HG02763 (cell line): ENCODE results near the gene ANKIB1.
A peak's percentile ranks its signal among the peaks of the same experiment; 100 is the strongest.
"Not testable (repeated sequence)": the region's sequence is repeated elsewhere in the genome, so short reads cannot be mapped to it uniquely, and the experiment has no call there.

ENCODE experiments used
- ATAC-seq: cut with Tn5 transposase; IDR thresholded peaks from one replicate; pipeline ENCODE4 v1.9.1; 2021; ENCODE audit warnings: mild to moderate bottlenecking, moderate library complexity; ENCODE audit not compliant: unreplicated experiment

The ANKIB1 gene, protein sequence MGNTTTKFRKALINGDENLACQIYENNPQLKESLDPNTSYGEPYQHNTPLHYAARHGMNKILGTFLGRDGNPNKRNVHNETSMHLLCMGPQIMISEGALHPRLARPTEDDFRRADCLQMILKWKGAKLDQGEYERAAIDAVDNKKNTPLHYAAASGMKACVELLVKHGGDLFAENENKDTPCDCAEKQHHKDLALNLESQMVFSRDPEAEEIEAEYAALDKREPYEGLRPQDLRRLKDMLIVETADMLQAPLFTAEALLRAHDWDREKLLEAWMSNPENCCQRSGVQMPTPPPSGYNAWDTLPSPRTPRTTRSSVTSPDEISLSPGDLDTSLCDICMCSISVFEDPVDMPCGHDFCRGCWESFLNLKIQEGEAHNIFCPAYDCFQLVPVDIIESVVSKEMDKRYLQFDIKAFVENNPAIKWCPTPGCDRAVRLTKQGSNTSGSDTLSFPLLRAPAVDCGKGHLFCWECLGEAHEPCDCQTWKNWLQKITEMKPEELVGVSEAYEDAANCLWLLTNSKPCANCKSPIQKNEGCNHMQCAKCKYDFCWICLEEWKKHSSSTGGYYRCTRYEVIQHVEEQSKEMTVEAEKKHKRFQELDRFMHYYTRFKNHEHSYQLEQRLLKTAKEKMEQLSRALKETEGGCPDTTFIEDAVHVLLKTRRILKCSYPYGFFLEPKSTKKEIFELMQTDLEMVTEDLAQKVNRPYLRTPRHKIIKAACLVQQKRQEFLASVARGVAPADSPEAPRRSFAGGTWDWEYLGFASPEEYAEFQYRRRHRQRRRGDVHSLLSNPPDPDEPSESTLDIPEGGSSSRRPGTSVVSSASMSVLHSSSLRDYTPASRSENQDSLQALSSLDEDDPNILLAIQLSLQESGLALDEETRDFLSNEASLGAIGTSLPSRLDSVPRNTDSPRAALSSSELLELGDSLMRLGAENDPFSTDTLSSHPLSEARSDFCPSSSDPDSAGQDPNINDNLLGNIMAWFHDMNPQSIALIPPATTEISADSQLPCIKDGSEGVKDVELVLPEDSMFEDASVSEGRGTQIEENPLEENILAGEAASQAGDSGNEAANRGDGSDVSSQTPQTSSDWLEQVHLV

DNA sequence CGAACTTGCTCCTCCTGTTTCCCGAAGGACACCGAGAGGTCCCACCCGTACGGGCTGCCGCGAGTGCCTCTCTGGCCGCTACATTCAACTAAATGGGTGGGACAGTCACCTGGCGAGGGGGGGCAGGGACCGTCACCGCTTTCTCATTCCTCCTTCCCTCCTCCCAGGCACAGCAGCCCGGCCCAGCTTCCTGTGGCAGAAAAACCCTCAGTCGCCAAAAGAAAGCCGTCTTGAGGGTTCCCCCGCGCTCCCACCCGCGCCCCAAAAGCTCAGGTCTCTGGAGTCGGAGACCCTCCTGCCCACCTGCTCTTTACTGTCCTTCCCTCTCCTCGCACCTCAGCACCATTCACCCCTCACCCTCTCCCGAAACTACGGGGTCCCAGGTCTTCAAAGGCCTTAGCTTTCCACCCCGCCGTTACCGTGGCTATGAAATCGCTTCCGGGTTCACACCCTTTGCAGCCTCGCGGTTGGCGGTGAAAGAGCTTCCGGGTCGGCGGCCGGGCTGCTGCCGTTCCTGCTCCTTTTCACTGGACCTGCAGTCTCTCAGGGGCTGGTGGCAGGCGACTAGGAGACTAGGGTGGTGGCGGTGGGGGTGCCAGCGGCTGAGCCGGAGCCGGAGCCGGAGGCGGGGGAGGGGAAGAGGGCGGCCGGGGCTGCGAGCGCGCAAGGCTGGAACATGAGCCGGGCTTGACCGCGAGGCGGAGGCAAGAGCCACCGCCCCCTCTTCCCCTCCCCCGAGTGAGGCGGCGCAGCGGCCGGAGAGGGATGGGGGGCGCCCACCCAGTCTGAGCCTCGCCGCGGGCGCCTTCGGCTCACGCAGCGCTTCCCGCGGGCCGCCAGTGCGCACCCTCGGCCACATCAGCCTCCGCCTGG is at the start of gene ANKIB1, which contains the start of gene KRIT1:
Gene ANKIB1, plus strand, starts transcription at position 488 of the 873 bp plus-strand sequence. CDS start 49,005 bp downstream, outside the sequence.
Gene KRIT1, minus strand, starts transcription at position 428 of the 873 bp plus-strand sequence. CDS start 3,779 bp downstream, outside the sequence.
- ATAC-seq: peak; percentile 77

DNA sequence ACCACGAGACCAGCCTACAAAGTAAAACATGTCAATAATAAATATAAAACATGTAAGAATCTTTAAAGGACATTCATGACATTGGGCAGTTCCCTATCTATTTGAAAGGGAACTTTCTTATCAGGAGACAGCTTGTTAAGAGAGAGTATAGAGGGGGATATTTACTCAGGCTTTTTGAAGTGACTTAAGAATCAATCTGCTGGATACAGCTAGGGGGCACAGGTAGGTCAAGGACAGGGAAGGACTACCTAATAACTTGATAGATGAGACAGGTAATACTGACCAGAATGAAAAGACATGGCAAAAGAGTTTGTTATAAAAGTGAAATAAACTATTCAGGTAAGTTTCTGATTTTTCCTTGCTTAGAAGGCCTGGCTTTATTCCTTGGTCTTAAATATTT is 45.0 kb upstream of the ANKIB1 start:
- no peak for ATAC-seq

DNA sequence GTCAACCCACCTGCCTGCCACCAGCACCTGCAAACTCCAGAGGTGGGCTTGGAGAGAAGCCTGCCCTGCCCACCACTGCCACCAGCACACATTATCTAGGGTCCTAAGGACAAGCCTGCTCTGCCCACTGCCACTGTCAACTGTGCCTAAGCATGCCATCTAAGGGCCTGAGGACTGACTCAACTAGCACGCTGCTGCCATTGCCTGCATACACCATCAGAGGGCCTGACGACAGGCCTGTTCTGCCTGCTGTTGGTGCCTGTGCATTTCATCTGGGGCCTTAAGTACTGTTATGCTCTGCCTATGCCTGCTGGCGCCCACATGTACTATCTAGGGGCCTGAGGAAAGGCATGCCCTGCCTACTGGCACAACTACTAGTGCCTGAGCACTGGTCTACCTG is 39.8 kb upstream of the ANKIB1 start:
- no peak for ATAC-seq

DNA sequence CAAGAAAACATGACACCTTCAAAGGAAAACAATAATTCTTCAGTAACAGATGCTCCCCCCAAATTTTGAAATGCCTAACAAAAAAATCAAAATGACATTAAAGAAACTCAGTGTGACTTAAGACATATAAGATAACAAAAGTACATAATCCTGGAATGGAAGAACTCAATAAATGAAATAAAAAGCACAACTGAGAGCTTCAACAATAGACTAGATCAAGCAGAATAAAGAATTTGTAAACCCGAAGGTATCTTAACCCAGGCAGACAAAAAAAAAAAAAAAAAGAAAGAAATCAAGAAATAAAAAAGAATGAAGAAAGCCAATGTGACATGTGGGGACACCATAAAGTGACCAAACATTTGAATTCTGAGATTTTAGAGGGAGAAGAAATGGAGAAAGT is 39.1 kb upstream of the ANKIB1 start:
- ATAC-seq: no peak

DNA sequence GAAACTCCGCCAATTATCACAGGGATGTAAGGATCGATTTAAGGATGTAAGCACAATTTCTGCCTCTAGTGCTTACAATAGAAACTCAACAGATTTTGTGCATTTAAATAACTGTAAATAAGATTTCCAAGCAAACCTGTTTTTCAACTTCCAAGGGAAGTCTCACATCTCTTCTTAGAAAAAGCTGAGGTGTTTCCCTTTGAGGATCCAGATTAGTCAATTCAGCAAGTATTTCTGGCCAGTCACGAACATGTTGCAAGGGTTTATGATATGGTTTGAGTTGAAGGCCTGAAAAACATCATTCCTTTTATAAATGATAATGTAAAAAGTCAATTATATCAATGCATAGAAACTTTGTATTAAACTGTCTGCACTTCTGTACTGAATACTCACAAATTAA is 24.0 kb upstream of the ANKIB1 start:
- no peak for ATAC-seq

DNA sequence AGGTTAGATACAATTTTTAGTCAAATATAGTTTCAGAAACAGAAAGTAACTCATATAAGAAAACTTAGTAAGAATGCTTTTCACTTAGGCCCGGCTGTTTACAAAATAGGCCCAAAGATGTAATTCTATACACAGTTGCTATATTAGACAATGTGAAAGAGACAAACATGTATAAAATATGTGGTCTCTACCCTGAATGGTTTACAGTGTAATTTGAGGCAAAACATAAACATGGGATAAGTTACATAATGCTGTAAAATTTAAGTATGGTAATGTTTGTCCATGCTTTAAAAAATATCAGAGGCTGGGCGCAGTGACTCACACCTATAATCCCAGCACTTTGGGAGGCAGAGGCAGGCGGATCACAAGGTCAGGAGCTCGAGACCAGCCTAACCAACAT is 18.8 kb upstream of the ANKIB1 start:
- no peak for ATAC-seq

DNA sequence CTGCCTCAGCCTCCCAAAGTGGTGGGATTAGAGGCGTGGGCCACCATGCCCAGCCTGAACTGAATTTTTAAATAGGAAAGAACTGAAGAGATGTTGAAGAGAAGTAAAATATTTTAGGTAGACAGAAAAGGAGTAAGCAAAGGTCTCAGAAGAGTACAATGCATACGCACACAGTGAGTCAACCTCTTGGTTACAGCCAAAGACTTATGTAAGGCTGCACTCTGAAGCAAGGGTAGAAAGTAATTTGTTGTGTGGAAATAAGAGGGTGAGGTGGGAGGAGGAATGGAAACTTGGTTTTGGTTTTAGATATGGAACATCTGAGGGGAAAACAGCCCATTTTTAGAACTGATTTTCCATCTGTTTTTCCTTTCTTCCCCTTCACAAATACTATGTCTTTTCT is 17.7 kb upstream of the ANKIB1 start:
- ATAC-seq: no peak

DNA sequence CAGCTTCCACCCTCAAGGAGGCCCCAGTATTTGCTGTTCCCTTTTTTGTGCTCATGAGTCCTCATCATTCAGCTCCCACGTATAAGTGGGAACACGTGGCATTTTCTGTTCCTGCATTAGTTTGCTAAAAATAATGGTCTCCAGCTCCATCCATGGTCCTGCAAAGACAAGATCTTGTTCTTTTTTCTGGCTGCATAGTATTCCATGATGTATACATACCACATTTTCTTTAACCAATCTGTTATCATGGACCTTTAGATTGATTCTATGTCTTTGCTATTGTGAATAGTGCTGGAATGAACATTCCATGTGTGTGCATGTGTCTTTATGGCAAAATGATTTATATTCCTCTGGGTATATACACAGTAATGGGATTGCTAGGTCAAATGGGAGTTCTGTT is 17.0 kb upstream of the ANKIB1 start:
- no peak for ATAC-seq

DNA sequence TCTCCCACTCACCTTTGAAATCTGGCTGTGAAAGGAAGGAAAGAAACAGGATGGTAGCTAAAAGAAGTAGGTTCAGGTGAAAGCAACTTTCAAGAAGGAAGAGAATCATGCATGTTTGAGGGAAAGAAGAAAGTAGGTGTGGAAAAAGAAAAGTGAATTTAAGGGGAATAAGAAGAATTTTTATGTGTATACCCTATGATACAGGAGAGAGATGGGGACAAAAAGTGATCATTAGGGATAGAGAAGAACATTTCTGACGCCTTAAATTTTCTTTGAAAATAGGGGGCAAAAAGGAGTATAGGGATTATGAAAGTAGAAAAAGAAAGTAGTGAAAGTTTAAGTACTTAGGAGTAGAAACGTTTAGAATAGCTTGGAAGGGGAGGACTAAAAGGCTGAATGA is 15.2 kb upstream of the ANKIB1 start:
- ATAC-seq: no peak

DNA sequence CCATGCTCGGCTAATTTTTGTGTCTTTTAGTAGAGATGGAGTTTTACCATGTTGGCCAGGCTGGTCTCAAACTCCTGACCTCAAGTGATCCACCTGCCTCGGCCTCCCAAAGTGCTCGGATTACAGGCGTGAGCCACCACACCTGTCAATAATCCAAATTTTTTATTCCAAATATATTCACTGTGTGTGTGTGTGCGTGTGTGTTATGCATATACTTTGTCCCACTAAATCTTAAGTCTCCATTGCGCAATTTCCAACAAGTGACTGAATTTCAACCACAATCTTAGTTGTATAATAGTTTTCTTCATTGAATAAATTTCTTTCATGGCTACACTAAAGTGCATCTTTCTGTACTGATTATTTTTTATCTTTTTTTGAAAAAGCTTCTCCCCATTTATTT is 2.8 kb upstream of the ANKIB1 start:
- ATAC-seq: no peak

DNA sequence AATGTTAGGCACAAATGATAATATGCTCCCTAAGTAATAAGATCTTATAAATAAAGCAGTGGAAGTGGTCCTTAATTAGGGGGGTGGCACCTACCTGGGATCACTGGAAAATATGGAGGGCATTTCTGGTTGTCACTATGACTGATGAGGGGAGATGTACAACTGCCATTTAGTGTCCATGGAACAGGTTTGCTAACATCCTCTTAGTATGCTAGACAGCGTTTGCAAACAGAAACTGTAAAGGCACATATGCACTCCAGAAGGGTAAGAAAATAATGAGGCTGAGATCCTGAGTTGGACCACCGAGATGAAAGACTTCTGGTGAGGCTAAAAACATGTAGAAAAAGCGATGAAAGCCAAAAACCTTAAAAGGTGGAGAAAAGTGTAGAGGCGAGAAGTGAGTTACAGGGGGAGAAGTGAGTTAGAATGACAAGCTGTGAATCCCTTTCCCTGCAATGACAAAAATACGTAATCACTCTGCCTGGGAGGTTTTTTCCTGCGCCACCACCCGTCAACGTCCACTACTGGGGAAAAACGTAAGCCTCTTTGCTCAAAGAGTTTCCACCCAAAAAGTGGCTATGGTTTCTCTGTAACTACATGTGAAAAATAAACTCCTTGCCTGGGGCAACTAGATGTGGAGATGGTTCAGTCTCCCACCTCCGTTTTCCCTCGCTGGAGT is 827 bp upstream of the ANKIB1 start:
- no peak for ATAC-seq

DNA sequence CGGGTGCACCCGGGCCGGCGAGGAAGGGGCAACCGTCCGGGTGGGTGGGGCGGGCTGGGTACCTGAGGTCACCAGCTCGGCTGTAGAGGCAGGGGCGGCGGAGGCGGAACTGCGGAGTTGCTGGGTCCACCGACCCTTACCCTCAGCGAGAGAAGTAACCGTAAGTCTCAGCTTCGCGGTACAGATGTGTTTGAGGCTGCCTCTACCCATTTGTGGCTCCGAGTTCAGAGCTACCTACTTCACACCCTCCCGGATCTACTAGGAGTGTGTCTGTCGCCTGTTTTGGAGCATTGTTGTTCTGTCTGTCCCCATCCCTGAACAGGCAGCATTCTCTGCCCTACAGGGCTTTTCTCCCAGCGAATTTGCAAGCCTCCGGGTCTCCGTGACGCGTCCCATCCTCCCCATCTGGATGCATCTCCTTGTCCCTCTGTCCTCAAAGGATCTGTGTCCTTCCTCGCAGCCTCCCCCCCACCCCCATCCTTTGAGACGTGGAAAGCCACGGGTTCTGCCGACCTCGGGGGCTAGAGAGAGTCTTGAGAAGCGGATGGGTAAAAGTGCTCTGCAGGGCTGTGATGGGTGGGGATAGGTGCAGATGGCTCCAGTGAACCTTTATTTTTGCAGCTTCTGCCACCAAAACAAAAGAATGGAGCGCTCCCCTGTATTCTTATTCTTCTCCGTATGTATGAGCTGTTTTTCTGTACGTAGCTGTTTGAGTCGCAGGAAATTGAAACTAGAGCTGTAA is 757 bp downstream of the ANKIB1 start:
- ATAC-seq: peak; percentile 18

DNA sequence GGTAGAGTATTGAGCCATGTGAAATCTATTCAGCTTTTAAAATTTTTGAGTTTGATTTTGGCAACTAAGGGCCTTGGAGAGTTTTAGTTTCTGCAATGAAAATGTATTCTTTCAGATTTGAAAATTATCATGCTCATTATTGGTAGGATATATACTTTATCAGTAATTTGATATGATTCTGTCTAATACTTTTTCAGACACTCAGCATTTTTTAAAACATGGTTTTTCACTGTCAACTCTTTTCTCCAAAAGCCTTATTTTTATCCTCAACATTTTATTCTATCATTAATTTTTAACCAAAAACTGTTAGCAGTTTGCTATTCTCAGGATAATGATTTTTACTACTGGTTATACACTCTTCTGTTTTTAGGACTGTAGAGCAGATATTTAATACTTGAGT is 4.8 kb downstream of the ANKIB1 start:
- ATAC-seq: no peak

DNA sequence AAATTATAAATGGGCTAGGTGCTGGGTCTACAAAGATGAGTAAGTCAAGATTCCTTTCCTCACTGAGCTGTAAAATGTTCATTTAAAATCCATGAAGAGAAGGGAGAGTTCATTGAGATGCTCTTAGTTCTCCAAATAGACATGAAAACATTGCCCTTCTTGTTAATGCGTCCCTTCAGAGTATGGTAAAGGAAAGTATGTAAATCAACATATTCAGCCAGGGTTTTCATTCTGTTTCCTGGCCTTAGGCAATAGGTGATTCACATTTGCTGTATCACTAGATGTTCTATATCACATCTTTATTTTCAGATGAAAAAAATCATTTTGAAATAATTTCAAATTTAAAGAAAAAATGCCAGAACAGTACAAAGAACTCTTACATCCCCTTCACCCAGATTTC is 5.4 kb downstream of the ANKIB1 start:
- ATAC-seq: no peak

DNA sequence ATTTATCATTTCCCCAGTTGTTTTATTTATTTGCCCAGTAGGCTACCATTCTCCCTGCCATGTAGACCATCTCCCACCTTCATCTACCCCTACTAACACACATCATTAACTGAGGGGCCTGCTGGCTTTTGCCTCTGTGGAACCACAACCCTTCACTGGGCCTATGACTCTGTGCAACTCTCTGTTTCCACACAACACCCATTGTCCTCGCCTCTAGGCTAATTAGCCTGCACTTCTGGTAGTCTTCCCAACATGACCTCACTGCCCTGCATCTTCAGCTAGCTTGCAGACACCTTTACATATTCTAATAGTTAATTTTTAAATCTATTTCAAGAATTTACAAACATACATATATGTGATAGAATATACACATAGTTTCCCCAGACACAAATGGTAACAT is 7.5 kb downstream of the ANKIB1 start:
- no peak for ATAC-seq

DNA sequence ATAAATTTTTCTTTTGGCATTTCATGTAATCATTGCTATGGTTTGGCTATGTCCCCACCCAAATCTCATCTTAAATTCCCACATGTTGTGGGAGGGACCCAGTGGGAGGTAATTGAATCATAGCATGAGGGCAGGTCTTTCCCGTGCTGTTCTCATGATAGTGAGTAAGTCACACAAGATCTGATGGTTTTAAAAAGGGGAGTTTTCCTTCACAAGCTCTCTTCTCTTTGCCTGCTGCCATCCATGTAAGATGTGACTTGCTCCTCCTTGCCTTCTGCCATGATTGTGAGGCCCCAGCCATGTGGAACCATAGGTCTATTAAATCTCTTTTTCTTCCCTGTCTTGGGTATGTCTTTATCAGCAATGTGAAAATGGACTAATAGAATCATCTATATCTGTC is 9.0 kb downstream of the ANKIB1 start:
- not testable (repeated sequence) for ATAC-seq

DNA sequence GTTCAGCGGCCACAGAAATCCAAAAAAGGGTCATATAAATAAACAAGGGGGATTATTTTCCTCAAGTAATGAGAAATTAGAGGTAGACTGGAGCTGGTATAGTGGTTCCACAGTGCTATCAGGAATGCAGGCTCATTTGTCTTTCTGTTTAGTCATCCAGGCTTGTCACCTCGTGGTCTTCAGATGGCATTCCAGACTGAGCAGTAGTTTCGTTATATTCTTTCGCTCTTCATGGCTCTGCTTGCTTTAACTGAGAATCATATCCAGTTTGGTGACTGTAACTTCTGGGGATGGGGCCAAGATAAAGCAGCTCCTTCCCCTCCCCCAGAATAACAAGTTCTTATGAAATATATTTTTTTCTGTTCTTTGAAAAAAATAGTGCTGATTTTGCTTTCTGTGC is 9.5 kb downstream of the ANKIB1 start:
- no peak for ATAC-seq

DNA sequence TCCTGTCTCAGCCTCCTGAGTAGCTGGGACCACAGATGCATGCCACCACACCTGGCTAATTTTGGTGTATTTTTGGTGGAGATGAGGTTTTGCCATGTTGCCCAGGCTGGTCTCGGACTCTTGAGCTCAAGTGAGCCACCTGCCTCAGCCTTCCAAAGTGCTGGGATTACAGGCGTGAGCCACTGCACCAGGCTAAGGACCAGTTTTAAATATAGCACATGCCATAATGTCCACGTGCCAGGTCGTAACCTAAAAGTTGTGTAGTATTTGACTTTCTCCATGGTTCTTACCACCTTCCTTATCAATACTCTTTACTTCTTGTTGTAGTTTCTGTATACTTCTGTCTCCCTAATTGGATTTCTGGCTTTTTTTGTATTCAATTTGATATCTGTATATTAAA is 13.3 kb downstream of the ANKIB1 start:
- ATAC-seq: no peak

DNA sequence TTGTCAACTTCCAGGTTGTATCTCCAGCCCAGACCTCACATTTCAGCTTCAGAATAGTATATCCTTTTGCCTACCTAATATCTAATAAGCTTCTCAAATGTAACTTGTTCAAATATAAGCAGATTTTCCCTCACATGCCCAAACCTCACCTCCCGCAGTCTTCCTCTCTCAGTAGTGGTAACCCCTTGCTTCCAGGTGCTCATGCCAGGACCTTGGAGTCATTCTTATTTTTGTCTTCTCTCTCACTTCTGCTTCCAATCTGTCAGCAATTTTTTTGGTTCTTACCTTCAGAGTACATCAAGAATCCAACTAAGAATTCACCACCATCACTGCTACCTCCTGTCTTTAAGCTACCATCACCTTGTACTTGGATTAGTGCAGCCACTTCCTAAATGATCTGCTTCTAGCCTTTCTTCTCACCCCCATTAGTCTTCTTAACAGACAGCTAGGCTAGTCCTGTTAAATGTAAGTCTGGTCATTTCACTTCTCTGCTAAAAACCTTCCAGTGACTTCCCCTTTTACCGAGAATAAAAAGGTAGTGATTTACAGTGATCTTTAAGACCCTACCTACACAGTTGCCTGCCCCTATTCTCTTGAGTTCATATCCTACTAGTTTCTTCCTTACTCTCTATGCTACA is 14.0 kb downstream of the ANKIB1 start:
- no peak for ATAC-seq
